Right lung (tissue), 5 donors: Measurements from ENCODE around the gene BCL6. TPM values are rescaled to one million over a fixed set of nuclear protein-coding genes. Genes with fewer than 3 reads are reported as not detected.

Experiments
- DNase-seq, 2 donors: peaks; one replicate each; pipeline ENCODE4 v3.0.0-alpha.2; 2013
- polyA plus RNA-seq, 5 donors: library from polyadenylated mRNA; unstranded; fragments of 120-200 nt; gene quantifications; one replicate each; pipeline versions ENCODE4 v1.2.1 to v1.2.3, GENCODE V29; 2013; ENCODE audit warnings: inconsistent platforms in 1 of 5, low replicate concordance in 1 of 5; ENCODE audit not compliant: insufficient read length in 5 of 5, insufficient read depth in 1 of 5

The BCL6 gene
- polyA plus RNA-seq, 5 donors = 11.9 to 20.6 (median 15.2) TPM

DNA sequence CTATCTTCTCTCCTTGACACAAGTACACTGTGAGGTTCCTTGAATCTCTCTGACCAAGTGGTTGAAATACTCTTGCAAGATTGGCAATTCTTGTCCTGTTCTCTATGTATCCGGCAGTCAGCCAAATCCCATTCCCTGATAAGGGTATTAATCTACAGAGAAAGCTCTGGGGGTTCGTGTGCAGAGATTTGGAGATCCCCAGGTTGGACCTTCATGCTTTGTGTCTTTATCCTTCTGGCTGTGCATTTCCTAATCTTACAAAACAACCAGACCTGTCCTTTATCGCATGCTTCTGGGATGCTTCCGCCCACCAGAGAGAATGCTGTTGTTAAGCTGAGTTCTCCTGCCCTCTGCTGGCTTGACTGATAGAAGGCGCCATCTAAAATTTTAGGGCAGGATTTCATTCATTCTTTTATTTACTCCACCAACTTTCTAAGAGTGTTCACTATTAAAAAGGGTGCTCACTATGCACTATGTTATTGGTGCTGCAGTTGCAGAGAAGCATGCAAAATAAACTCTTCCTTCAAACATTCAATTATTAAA lies 66.5 kb downstream of the BCL6 start:
- no peak for DNase-seq

DNA sequence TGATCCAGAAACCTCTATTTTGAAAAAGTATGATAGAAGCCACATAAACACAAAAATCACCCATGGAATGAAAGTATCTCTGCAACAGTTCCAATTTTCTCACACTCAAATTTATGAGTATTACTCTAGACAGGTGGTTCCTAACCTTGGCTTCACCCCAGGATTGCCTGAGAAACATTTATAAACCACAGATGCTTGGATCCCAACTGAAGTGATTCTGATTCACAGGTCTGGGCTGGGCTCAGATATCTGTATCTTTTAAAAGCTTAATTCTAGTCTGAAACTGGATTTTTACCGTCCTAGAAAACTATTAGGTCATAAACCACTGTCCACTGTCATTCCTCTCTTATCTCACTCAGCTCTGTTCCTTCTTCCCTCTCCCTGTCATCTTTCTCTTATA lies 67.7 kb downstream of the BCL6 start:
- DNase-seq = no peak

DNA sequence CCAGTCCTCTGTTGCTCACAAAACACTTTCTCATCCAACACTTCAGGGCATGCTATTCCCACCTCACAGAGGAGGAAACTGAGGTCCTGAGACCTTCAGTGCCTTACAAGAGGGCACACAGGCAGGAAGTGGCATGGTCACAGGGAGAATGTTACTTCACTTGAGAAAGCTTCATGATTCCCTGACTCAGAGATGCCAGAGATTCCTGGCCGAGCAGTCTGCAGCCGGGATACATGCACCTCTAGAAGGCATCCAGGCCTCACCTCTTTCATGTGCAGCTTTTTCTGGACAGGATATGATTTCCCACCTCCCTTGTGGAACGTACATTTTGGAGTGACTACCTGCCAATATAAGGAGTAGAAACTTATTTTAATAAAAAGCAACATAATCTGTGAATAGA lies 72.3 kb downstream of the BCL6 start:
- DNase-seq = no peak

Other genes starting within 250 kb of the BCL6 start
- 1 to 10 TPM in 3 of 5 donors, under 1 TPM in 2; 0.74 to 1.6 (median 1.1) TPM for gene SST, start 75.1 kb downstream of the BCL6 start, polyA plus RNA-seq
- not detected for gene RTP2, start 42.9 kb downstream of the BCL6 start, polyA plus RNA-seq